NCI-H146 treated with DMSO at 0.1 percent for 48 hours (cell line): ENCODE measurements around the gene NUDT21.
"Not testable (repeated sequence)": the region's sequence is repeated elsewhere in the genome, so short reads cannot be mapped to it uniquely, and the experiment has no call there.

Experiments
- DNase-seq: peaks from one replicate; lab custom pipeline; 2025; ENCODE audit not compliant: unreplicated experiment; lab: John Stamatoyannopoulos, UW

NUDT21 gene

GRCh38 chr16:56380778-56381485 is 70.2 kb downstream of the NUDT21 start:
- not testable (repeated sequence) for DNase-seq
